Sigmoid colon (tissue), 4 donors: Measurements from ENCODE around the gene CAMK2N1.
A peak's percentile ranks its signal among the peaks of the same experiment; 100 is the strongest.

Experiments used
- POLR2A ChIP-seq, 2 donors: fragments of 450-650 bp; IDR thresholded peaks; one replicate each; pipeline ENCODE4 v1.6.1; 2016; ENCODE audit warnings: antibody characterized with exemption in 2 of 2, mild to moderate bottlenecking in 2 of 2, moderate library complexity in 2 of 2
- POLR2AphosphoS5 ChIP-seq, 4 donors: sonication (generic); formaldehyde crosslinking; IDR thresholded peaks; one replicate each; pipeline ENCODE4 v1.6.1; 2017; ENCODE audit warnings: antibody characterized with exemption in 4 of 4
- TF ChIP-seq, protein P1 (sequence below), 4 experiments: fragments of 450-650 bp in 3 of 4; fragments of 200-600 bp in 1 of 4; IDR thresholded peaks; one replicate each; pipeline ENCODE4 v1.5.1; 2016 to 2019; ENCODE audit warnings: antibody characterized with exemption in 4 of 4, mild to moderate bottlenecking in 3 of 4, moderate library complexity in 2 of 4

DNA sequence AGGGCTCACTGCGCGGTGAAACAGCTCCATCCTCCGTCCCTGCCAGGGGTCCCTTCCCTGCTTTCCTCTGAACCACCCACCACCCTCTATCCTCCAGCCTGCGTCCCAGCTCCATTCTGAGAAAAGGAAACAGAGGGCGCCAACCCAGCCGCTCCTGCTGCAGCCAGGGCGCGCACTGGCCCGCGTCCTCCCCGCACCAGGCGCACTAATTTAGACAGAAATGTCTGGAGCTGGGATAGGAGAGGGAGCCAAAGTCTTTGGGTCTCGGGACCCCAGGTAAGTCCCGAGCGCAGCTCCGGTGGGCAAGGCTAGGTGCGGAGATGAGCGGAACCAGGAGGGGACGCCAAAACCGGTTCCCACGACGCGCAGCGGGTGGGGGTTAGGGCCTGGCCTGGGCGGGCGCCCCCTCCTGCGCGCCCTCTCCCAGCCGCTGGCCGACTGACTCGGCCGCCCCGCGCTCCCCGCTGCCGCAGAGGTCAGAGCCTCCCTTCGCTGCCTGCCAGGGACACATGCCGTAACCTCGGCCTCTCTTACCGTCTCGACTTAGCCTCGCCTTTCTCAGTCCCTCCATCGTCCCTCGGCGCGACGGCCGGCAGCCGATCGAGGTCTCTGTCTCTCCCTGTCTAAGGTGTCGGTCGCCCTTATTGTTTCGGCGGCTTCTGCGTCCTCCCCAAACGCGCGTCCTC is 2.0 kb downstream of the CAMK2N1 start:
- TF ChIP-seq POLR2A (IDR thresholded peaks at IDR 0.05): no peak
- TF ChIP-seq, protein P1, sequence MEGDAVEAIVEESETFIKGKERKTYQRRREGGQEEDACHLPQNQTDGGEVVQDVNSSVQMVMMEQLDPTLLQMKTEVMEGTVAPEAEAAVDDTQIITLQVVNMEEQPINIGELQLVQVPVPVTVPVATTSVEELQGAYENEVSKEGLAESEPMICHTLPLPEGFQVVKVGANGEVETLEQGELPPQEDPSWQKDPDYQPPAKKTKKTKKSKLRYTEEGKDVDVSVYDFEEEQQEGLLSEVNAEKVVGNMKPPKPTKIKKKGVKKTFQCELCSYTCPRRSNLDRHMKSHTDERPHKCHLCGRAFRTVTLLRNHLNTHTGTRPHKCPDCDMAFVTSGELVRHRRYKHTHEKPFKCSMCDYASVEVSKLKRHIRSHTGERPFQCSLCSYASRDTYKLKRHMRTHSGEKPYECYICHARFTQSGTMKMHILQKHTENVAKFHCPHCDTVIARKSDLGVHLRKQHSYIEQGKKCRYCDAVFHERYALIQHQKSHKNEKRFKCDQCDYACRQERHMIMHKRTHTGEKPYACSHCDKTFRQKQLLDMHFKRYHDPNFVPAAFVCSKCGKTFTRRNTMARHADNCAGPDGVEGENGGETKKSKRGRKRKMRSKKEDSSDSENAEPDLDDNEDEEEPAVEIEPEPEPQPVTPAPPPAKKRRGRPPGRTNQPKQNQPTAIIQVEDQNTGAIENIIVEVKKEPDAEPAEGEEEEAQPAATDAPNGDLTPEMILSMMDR (IDR thresholded peaks at IDR 0.05): peak in 2 of 4 experiments; percentile 7 to 12
- peak in 1 of 4 donors; percentile 4 for TF ChIP-seq POLR2AphosphoS5 (IDR thresholded peaks at IDR 0.05)
